ENCODE data around the gene INSL6.

Gene INSL6

DNA sequence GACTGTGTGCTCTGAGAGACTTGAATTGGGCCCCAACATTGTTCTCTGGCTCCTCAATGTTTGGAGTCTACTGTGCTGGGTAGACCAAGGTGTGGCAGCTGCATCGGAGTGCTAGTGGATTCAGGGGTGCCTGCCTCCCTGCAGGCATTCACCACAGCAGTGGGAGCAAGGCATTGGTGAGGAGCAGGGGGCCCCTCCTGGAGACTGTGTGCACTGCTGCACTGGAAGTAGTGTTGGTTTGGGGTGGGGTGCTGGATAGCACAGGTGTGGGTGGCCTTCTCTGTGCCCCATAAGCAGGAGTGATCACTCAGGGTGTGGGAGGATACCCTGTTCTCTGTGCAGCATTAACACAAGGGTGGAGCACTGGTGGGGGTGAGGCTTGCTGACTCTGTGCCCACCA, 39.2 kb downstream of the INSL6 start:
- no peak for DNase-seq (ENCODE audit: extremely low spot score)
- TF ChIP-seq ZNF384 (IDR thresholded peaks at IDR 0.05), result no peak
- TF ChIP-seq FOXK2 (IDR thresholded peaks at IDR 0.05), result no peak
- no peak for TF ChIP-seq HDGF (IDR thresholded peaks at IDR 0.05; ENCODE audit: borderline replicate concordance)
- no peak for TF ChIP-seq TARDBP (IDR thresholded peaks at IDR 0.05)
- TF ChIP-seq BHLHE40 (IDR thresholded peaks at IDR 0.05; ENCODE audit: borderline replicate concordance), result no peak
- CTCF ChIA-PET, result no interaction called here
- POLR2A ChIA-PET, result no interaction called here

DNA sequence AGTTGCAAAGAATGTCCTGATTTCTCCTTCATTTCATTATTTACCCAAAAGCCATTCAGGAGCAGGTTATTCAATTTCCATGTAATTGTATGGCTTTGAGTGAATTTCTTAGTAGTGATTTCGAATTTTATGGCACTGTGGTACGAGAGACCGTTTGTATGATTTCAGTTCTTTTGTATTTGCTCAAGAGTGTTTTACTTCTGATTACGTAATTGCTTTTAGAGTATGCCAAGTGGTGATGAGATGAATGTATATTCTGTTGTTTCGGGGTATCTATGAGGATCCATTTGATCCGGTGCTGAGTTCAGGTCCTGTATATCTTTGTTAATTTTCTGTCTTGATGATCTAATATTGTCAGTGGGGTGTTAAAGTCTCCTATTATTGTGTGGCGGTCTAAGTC, 41.2 kb downstream of the INSL6 start:
- no peak for DNase-seq (ENCODE audit: extremely low spot score)
- POLR2A ChIA-PET, result no interaction called here
- CTCF ChIA-PET, result no interaction called here
- TF ChIP-seq FOXM1 (IDR thresholded peaks at IDR 0.05; ENCODE audit: borderline replicate concordance), result no peak
- no peak for TF ChIP-seq CTBP1 (IDR thresholded peaks at IDR 0.05; ENCODE audit: borderline replicate concordance)
- no peak for TF ChIP-seq ZNF384 (IDR thresholded peaks at IDR 0.05)
- TF ChIP-seq SUZ12 (IDR thresholded peaks at IDR 0.05), result no peak
- no peak for TF ChIP-seq SP1 (IDR thresholded peaks at IDR 0.05)
- TF ChIP-seq, protein P1, sequence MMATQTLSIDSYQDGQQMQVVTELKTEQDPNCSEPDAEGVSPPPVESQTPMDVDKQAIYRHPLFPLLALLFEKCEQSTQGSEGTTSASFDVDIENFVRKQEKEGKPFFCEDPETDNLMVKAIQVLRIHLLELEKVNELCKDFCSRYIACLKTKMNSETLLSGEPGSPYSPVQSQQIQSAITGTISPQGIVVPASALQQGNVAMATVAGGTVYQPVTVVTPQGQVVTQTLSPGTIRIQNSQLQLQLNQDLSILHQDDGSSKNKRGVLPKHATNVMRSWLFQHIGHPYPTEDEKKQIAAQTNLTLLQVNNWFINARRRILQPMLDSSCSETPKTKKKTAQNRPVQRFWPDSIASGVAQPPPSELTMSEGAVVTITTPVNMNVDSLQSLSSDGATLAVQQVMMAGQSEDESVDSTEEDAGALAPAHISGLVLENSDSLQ (IDR thresholded peaks at IDR 0.05), result no peak
- TF ChIP-seq FOXK2 (IDR thresholded peaks at IDR 0.05), result no peak
- TF ChIP-seq FOXA1 (IDR thresholded peaks at IDR 0.05), result no peak
- TF ChIP-seq HDGF (IDR thresholded peaks at IDR 0.05; ENCODE audit: borderline replicate concordance), result no peak
- no peak for TF ChIP-seq TARDBP (IDR thresholded peaks at IDR 0.05)
- no peak for TF ChIP-seq BHLHE40 (IDR thresholded peaks at IDR 0.05; ENCODE audit: borderline replicate concordance)

DNA sequence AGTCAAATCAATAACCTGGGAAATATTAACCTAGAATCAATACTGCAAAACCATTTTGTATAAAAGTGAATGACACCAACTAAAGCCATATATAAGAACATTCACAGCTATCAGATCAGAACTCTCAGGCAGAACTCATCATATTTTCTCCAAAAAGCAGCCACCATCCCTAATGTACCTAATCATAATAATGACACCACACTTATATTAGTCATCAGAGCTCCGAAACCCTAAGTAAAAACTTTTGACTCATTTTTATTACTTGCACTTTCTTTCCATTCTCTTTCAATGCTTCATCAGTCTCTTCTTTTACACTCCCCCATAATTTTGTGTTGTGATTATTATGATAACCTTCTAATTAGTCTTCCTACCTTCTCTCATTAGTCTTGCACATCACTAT, 45.3 kb downstream of the INSL6 start:
- TF ChIP-seq, protein P1 (IDR thresholded peaks at IDR 0.05), result no peak
- TF ChIP-seq HDGF (IDR thresholded peaks at IDR 0.05; ENCODE audit: borderline replicate concordance) (no peak), FOXA1 (IDR thresholded peaks at IDR 0.05) (no peak), LEF1 (IDR thresholded peaks at IDR 0.05; ENCODE audit: borderline replicate concordance) (no peak), L3MBTL2 (conservative IDR thresholded peaks at IDR 0.05) (no peak), ARNT (IDR thresholded peaks at IDR 0.05) (no peak), SP1 (IDR thresholded peaks at IDR 0.05) (no peak), SUZ12 (IDR thresholded peaks at IDR 0.05) (no peak), FOXK2 (IDR thresholded peaks at IDR 0.05) (no peak), CTBP1 (IDR thresholded peaks at IDR 0.05; ENCODE audit: borderline replicate concordance) (no peak), ELF4 (IDR thresholded peaks at IDR 0.05) (no peak), NFRKB (IDR thresholded peaks at IDR 0.05) (no peak), ZNF384 (IDR thresholded peaks at IDR 0.05) (no peak), TARDBP (IDR thresholded peaks at IDR 0.05) (no peak), FOXM1 (IDR thresholded peaks at IDR 0.05; ENCODE audit: borderline replicate concordance) (no peak), BHLHE40 (IDR thresholded peaks at IDR 0.05; ENCODE audit: borderline replicate concordance) (no peak)
- DNase-seq (ENCODE audit: extremely low spot score), result no peak
- CTCF ChIA-PET, result interaction anchor here (0.6 kb wide), 1 partner anchor 381 kb away, joined by 6 read pairs; no protein-coding TSS in a partner anchor
- POLR2A ChIA-PET, result no interaction called here

DNA sequence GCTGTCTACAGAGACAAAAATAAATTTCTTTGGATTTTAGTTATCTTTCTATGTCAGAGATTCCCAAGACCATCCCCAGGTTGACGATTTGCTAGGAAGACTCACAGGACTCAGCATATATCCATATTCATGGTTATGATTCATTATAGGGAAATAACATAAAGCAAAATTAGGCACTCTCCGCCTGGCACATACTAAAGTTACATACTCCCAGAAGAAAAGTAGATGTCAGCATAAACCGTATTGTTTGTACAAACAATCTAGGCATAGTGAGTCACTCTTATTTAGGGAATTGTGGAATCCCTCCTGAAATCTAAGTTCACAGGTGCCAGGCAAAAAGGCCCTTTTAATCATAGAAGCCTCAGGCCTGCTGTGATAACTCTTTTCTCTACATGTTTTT, 62.9 kb downstream of the INSL6 start:
- ChIA-PET POLR2A (no interaction called here), CTCF (interaction anchor here (0.7 kb wide), 1 partner anchor 14 kb away, joined by 3 read pairs; no protein-coding TSS in a partner anchor)
- TF ChIP-seq TARDBP (IDR thresholded peaks at IDR 0.05) (no peak), HDGF (IDR thresholded peaks at IDR 0.05; ENCODE audit: borderline replicate concordance) (no peak), NFRKB (IDR thresholded peaks at IDR 0.05) (no peak), CTBP1 (IDR thresholded peaks at IDR 0.05; ENCODE audit: borderline replicate concordance) (no peak), SUZ12 (IDR thresholded peaks at IDR 0.05) (no peak), L3MBTL2 (conservative IDR thresholded peaks at IDR 0.05) (no peak), ARNT (IDR thresholded peaks at IDR 0.05) (no peak), FOXK2 (IDR thresholded peaks at IDR 0.05) (no peak), BHLHE40 (IDR thresholded peaks at IDR 0.05; ENCODE audit: borderline replicate concordance) (no peak), FOXM1 (IDR thresholded peaks at IDR 0.05; ENCODE audit: borderline replicate concordance) (no peak), ZNF384 (IDR thresholded peaks at IDR 0.05) (no peak), ELF4 (IDR thresholded peaks at IDR 0.05) (no peak), FOXA1 (IDR thresholded peaks at IDR 0.05) (no peak), LEF1 (IDR thresholded peaks at IDR 0.05; ENCODE audit: borderline replicate concordance) (no peak), SP1 (IDR thresholded peaks at IDR 0.05) (no peak)
- TF ChIP-seq, protein P1 (IDR thresholded peaks at IDR 0.05), result no peak
- DNase-seq (ENCODE audit: extremely low spot score), result no peak

DNA sequence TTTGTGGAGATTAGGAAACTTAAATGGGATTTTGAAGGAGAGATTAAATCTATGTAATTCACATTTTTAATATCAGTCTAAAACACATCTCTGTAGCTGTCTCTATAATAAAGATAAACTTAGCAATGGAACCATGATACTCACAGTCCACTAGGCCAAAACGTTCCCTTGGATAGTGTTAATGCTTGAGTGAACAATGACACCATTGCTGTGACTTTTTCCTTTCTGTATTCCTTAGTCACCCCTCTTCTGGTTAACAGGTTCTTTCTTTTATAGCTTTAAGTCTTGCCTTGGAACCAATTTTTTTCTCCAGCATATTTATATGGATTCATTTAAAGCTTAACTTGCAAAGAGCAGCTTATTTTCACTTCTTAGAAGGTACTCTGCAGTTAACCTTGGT, 63.3 kb downstream of the INSL6 start:
- no peak for DNase-seq (ENCODE audit: extremely low spot score)
- no peak for TF ChIP-seq ARNT (IDR thresholded peaks at IDR 0.05)
- TF ChIP-seq FOXK2 (IDR thresholded peaks at IDR 0.05), result no peak
- TF ChIP-seq, protein P1 (IDR thresholded peaks at IDR 0.05), result no peak
- CTCF ChIA-PET, result interaction anchor here (0.7 kb wide), 1 partner anchor 15 kb away, joined by 3 read pairs; no protein-coding TSS in a partner anchor
- POLR2A ChIA-PET, result no interaction called here

DNA sequence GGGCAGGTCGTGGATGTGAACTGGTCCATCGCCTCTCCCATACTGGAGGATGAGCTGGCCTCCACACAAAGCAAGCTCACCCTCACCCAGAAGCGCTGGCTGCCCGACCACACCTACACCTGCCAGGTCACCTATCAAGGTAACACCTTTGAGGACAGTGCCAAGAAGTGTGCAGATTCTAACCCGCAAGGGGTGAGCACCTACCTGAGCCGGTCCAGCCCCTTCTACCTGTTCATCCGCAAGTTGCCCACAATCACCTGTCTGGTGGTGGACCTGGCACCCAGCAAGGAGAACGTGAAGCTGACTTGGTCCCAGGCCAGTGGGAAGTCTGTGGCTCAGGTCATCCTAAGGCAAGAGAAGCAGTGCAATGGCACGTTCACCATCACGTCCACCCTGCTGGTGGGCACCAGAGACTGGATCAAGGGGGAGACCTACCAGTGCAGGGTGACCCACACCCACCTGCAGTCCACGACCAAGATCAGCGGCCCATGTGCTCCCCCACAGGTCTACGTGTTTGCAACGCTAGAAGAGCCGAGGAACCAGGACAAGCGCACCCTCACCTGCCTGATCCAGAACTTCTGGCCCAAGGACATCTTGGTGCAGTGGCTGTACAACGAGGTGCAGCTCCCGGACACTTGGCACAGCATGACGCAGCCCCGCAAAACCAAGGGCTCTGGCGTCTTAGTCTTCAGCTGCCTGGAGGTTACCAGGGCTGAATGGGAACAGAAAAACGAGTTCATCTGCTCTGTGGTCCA, 71.3 kb downstream of the INSL6 start:
- POLR2A ChIA-PET, result no interaction called here
- TF ChIP-seq FOXK2 (IDR thresholded peaks at IDR 0.05), result no peak
- DNase-seq (ENCODE audit: extremely low spot score), result no peak
- CTCF ChIA-PET, result no interaction called here
